ENCODE measurements around the gene CLRN3.

Gene CLRN3

DNA sequence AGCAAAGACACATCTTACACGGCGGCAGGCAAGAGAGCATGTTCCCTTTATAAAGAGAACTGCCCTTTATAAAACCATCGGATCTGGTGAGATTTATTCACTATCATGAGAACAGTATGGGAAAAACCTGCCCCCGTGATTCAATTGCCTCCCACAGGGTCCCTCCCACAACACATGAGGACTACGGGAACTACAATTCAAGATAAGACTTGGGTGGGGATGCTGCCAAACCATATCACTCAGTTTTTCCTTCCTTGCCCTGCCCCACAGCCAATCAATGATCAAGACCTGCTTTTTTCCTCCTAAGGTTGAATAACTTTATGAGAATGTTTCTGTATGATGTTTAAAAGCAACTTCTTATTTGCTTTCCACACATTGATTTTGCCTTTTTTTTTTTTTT, 11.0 kb upstream of the CLRN3 start:
- DNase-seq, result no peak

DNA sequence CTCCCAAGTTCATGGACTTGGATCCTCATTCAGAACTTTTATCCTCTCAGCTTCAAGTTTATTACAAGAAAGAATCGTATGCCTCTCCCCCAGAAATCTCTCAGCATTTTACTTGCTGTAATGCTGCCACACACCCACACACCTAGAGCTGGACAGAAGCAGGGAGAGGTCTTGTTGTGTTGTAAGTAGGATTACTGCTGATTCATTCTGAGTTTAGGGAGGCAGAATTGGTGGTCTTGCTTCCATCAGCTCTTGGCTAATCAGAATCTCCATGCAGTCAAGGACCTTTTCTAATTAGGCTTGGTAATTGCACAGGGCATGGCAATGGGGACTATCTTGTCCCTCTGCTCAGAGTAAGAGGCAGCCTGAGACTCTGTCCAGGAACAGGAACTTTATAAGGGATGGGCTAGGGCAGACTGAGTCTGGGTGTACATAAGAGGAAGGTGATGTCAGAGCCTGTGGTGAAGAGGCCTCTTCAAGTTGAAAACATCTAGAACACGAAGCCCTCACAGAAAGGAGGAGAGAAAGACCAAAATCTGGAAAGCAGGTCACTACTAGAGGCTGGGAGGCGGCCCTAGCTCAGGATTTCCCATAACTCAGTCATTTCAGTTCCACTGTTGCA, 7.1 kb upstream of the CLRN3 start:
- no peak for DNase-seq

DNA sequence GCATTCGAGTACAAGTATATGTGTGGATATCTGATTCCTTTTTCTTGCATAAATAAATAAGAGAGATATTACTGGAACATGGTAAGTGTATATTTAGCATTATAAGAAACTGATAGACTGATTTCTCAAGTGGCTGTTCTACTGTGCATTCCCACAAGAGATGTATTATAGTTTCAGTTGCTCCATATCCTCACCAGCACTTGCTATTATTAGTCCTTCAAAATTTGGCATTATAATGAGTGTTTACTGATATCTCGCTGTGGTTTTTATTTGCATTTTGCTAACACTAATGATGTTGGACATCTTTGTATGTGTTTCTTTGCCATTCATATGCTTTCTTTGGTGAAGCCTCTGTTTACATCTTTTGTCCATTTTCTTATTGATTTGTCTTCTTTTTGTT, 4.4 kb upstream of the CLRN3 start:
- no peak for DNase-seq

DNA sequence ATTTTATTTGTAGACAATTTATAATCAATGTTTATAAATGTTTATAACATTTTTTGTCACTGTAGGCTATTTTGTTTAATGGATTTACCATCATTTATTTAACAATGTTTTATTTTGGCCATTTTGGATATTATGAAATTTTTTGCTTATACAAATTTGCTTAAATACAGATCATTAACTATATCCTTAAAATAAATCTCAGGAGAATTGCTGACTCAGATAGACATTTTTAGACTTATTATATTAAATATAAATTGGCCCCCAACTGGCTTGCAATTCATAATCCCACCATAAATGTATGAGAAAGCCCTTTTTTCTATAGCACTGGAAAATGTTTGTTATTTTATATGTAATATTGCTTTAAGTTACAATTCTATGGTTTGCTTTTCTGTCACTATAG, 3.8 kb upstream of the CLRN3 start:
- DNase-seq, result no peak

DNA sequence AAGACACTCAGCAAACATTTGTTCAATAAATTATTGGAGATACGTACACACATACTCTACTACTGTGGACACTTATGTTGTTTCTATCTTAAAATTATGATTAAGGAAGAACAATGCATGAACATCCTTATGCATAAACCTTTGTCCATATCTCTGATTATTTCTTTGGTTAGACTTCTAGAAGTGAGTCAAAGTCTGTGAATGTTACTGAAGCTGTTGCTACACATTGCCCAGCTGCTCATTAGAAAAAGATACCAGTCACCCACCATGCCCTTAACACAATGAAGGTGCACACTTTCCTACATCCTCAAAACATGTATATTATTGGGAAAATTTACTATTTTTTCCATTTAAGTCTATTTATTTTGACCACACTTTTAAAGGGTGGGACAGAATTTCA, 1.4 kb upstream of the CLRN3 start:
- DNase-seq, result no peak

DNA sequence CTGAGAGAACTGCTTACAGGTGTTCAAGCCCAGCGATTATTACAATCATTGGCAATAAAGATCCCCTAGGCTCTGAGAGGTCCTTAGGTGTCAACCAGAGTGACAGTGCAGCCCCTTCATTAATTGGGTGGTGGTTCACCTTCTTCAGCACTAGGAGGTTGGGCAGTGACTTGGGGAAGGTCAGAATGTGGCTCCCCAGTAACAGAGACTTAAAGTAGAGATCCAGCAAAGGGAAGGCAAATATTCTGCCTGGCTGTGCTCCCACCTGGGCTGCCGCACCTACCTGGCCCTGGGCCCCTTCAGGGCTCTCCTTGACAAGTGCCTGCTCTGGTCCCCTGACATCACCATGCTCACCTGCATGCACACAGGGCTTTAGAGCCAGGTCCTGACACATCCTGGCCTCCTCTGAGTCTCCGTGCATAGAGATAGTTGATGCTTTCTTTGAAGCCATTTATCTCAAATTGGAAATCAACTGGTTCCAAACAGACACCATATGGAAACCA, 1.9 kb downstream of the CLRN3 start:
- no peak for DNase-seq

DNA sequence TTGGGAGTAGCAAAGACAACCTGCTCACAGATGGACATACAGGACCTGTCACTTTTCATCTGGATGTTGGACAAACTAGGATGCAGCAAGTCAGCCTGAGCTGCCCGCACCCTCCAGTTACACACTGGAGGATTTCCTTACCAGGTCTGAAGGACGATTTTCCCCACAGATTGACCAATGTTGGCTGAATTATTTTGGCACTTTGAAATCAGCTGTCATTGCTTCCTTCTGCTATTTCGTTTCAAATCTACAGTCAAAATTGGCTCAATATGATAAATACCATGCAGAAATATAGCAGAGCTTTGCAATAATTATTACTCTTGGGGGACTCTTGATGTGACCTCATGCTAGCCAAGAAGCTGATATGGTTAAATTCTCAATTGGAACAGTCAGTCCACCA, 2.5 kb downstream of the CLRN3 start:
- DNase-seq, result no peak

DNA sequence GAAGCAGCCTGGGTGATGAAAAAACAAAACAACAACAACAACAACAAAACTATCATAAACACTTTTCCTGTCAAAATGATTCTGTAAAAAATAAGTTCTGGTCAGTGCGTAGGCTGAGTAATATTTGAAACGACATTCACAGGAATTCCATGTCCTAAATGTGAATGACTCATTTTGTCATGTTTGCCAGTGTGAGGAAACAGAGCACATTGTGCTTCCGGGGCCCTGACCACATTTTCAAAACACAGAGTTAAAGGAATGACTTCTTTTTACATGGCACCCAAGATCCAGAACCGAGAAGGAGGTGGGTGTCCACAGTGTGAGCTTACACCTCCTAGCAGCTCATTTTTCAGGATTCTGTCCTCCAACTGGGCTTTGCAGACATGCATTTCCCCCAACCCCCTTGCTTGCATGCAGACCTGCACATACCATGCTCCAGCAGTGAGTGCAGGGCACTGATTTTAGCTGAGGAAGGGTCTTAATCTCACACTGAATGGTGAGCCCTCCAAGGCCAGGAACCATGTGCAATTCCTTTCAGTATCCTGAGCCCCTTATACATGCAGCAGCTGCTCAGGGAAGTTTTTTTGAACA, 3.0 kb downstream of the CLRN3 start:
- DNase-seq, result no peak

DNA sequence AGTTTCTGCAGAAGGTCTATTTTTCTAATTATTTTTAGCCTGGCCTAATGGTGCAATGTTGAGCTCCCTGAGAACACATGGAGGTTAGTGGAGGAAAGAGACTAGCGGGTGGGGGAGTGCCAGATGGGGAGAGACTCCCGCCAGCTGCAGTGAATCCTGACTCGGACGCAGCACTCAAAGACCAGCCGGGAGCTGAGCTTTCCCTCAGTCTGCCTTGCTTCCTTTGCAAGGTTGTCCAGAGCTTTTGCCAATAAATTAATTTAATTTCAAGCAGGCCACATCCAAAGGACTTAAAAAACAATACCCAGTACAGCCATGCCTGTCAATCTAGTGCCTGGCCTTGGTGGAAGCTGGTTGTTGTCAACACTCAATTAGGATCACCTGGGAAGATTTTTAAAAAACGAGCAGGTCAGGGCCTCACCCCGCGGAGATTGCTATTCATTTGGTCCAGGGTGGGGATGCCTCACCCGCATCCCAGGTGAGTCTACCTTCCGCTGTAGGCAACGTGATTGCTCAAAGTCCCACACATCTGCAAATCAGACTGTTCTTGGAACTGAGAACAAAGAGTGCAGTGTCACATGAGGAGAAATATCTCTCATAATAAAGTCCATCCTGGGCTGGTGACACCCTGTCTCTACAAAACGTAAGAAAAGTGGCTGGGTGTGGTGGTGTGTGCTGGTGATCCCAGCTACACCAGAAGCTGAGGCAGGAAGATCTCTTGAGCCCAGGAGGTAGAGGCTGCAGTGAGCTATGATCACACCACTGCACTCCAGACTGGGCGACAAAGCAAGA, 4.0 kb downstream of the CLRN3 start:
- DNase-seq, result no peak

DNA sequence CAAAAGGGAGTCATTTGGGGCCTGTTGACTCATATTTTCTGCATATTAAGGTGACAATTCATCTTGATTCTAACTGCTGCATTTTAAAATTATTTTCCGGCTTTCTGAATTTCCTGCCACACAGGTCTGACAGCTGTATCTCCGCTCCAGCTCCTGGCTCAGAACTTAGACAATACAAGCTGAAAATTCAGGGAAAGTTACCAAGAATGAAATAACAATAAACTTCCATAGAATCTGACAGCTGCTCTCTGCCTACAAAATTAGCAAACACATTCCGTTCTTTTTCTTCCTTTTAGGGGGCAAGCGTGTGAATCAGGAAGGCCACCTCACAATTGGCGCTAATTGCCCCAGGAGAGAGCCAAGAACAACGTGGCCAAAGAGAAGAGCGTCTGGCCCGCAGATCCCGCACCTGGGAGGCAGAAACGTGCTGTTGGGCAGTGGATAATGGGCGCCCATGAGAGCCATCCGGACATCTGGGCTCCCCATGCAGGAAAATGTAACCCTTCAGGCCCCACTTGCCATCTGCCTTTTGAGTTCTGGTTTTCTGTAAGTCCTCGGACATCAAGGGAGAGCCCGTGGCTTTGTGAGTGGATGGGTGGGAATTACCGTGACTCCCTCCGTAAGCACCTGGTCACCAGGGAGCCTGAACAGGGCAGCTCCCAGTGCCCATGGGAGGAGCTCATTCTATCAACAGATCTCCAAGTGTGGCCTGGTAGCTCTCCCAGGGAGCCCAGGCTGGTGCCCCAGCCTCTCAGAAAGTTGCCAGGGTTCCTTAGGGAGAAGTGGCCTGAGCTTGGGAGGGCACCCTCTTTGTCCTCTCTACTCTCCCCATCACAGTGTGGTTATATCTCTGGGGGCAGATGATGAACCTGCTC, 5.0 kb downstream of the CLRN3 start:
- no peak for DNase-seq

DNA sequence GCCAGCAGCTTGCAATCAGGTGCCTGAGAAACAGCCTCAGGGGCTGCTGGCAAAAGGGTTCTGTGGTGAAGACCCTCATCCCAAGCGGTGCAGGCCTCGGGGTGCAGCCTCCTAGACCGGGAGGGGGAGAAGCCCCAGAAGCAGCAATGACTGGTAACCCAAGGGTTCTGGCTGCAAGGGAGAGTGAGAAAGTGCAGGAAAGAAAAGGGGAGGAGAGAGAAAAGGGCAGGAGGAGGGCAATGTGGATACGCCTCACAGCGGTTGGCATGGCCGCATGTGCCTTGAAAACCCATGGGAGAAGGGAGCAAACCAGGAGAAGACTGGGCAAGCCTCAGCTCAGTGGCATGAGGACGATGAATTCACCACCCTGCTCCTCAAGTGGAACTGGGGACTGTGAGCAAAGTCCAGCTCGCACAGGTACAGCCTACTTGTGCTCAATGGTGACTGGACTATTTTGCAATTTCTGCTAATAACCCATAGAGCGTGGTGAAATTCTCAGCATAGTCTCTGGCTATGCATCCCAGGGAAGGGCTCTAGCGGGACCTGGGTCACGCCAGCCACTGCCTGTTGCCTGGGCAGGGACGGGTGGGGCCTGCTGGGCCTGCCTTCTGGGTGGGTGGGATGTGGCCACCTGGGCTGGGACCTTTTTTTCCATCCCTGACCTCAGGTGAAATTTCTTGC, 6.2 kb downstream of the CLRN3 start:
- DNase-seq, result no peak

DNA sequence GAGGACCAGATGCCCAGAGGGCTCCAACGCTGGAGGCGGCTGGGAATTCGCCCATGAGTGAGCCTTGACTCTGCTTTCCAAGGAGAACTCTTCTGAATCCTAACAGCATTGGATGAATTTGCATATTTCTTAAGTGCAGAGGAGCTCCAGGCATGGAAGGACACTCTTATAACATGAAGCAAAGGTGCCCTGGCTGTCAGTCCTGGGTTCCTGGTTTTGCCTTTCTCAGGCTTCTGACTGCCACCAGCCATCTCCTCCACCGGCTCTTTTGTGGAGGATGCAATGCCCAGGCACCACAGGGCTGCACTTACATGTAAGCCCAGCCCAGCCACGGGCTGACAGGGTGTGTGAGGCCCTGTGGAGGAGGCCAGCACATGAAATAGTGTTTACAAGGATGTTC, 8.2 kb downstream of the CLRN3 start:
- DNase-seq, result no peak

DNA sequence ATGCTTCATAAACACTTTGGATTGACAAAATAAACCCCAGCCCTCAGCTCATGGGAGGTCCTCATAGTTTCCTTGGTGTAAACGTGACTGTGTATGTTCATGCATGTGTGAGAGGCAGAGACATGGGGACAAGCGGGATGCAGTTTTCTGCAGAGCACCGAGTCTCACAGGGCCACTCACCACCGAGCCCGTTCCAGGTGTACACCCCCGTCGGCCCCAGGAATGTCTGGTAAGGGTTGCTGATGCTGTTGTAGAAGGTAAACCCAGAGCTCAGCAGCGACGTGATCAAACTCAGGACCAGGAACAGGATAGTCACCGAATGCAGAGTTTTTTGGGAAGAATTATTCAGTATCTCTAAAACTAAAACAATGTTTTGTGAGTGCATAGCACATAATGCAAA, 9.2 kb downstream of the CLRN3 start:
- no peak for DNase-seq

DNA sequence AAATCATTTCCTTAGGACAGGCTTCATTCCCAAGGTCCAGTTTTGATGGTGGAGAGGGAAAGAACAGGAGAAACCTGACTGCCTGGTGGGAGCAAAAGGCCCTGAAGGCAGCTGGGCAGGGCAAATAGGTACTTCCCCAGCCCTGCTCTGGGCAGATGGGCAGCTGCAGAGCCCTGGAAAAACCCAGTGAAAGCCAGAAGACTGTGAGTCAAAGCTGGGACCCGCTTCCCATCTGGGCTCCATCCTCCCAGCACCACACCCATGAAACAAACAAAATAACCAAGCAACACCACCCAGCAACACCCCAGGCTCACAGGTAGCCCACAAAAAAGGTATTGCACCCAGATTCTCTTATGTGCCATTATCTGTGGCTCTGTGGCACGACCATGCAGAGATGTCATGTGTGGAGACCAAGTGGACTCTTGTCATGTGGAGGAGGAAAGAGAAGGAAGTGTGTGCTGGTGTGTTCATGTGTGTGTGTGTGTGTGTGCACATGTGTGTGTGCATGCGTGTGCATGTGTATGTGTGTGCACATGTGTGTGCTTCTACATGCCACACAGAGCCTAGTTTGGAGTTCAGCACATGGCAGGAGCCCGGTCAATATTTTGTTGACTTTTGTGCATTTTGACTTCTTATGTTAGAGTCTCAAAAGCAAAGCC, 9.8 kb downstream of the CLRN3 start:
- DNase-seq, result no peak

DNA sequence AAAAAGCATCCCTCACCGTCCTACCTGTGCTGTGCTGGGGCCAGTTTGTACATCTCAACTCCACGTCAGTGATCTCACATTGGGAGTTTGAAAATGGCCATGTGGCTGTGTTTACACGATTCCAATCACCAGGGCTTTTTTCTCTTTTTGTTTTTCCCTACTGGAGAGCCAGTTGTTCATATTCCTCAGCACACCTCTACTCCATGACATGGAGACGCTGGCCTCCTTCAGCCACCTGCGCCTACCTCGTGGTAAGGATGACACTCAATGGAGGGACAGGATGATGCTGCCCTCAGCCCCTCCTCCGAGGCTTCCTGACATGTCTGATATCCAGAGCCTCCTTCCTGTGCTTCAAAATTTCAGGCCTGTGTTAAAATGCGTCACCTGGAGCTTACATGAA, 10.3 kb downstream of the CLRN3 start:
- DNase-seq, result no peak

DNA sequence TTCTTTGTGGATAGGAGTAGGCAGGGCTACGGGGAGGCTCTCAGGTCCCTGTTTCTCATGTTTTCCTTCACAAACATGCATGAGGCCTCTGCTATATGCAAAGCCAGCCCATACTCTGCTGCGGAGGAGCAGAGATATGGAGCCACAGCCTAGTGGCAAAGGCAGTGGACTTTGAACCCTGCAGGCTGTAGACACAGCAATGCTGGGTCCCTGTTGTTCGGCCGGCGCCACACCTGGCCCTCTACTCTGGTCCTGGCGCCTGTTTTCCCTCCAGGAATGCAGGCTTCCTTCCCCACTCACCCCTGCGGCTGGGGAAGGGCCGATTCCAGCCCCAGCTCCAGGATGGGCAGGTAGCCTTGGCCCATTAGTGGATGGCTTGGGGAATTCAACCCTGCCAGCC, 11.5 kb downstream of the CLRN3 start:
- no peak for DNase-seq

DNA sequence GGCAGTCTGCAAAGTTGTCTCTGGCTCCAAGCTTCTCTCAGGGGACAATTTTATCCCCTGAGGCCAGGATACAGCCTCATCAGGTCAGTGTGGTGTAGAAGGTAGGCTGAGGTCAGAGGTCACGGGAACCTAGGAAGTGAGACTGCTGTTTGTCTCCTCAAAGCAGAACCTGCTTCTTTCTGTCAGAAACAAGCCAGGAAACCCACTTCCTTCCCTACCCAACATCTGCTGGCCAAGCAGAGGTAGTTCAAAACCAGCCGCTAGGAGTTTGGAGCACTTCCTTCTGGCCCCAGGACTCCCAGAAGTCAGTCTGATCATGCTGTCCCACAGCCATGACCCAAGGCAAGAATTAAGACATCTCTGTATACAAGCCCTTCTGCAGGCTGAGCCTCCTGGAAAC, 12.2 kb downstream of the CLRN3 start:
- DNase-seq, result no peak

DNA sequence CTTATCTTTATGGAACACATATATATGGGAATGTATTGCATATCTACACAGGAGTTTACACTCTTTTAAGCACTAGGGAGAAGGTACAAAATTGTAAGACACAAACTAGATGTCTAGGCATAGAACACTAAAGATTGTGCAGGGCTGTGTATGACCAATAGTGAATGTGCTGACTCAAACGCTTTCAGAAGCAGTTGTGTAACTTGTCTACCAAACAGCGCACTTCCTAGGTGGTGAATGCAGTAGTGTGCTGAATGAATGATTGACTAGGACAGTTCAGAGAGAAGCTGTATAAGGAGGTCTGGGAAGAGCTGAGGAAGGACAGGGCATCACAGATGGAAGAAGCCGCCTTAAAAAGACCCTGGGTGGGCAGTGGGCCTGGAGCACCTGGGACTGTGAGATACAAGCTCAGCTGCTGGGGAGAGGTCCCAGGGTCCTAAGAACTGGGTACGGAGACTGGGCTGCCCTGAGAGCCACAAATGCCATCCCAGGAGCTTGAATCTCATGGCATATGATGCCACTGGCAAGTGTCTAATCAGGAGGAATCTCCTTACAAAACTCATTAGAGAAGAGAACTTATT, 14.2 kb downstream of the CLRN3 start:
- no peak for DNase-seq

DNA sequence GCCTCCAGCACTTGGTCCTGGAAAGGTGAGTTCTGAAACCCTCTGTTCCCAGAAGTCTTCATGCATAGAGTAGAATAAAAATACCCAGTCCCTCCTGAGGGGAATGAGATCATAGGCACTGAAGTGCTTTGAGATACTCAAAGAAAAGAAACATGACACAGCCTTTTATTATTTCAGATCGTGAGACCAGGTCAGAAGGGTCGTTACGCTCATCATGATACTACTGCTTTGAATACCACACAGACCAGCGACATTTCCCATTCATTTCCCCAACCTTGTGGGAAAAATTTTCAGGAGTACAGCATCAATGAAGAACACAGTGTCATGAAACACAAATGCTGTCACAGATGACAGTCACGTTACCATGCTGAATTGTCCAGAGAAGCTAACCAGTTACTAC, 15.0 kb downstream of the CLRN3 start:
- no peak for DNase-seq

DNA sequence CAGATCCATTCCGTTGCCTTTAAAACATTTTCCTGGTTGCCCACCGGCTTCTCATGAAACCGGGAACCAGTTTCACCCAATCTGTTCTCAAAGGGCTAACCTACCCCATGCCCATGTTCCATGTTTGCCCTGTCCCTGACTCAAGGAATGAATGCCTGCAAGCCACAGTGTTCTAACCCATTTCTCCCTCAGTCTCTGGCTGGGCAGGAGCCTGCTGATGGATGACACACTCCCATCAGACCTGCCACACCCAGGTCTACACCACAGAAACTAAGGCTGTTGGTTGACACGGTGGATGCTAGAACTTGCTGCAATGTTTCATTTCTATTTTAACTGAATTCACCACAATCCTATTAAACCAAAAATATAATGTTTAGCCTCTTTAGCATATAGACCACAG, 15.6 kb downstream of the CLRN3 start:
- DNase-seq, result no peak

DNA sequence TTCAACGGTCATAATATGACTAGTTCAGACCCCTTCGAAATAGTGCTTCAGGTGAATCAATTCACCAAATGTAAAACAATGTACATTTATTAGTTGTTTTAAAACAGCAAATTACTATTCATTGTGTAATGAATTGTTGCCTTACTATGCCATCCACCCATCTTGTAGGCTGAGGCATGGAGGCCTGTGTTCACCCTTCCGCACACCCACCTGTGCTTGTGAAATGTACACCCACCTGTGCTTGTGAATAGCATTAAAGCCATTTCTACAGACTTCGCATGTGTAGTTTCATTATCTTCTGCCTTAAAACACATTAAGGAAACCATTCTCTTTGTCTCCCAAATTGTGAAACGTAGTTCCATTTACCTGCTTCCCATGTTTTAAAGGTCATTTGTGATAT, 16.8 kb downstream of the CLRN3 start:
- no peak for DNase-seq

DNA sequence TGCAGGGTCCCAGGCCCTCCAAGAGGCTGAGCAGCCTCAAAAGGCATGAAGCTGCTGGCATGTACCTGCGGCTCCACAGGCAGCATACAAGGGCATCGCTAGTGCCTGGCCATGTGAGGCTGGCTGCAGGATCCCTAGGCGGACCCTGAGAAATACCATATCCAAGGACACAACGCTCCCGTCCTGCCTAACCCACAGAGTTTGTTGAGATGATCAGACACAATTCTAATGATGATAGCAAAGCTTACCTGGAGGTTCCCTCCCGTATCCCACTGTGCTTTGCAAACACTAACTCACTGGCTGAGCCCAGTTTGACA, 17.3 kb downstream of the CLRN3 start:
- no peak for DNase-seq
